ENCODE measurements around the gene ZNF467. TPM values are rescaled to one million over a fixed set of nuclear protein-coding genes. Genes with fewer than 3 reads are reported as not detected.

The ZNF467 gene
- total RNA-seq, 2 donors from 2014 or later, result 2.5 to 5.0 TPM

GRCh38 chr7:149816267-149816751 is 42.9 kb upstream of the ZNF467 start:
- DNase-seq, result no peak
- Histone ChIP-seq H3K36me3 (no peaks in the 10 kb centered on the region), H3K9me3 (no peaks in the 10 kb centered on the region), H3K27me3 (no peaks in the 10 kb centered on the region), H3K27ac (no peak overlapping the region), H3K4me1 (peaks cover under 1% of the 10 kb centered on the region), H3K4me3 (no peak overlapping the region), H3K9ac (ENCODE audit: low read depth in 2 of 2, low read length in 2 of 2) (no peak overlapping the region)
- intact Hi-C loops (cut with DNase I), result no loop called here
- no peak for TF ChIP-seq CTCF (IDR thresholded peaks at IDR 0.05)

GRCh38 chr7:149815661-149816266 is 42.4 kb upstream of the ZNF467 start:
- no peak for DNase-seq
- Histone ChIP-seq H3K9ac (ENCODE audit: low read depth in 2 of 2, low read length in 2 of 2) (no peak overlapping the region), H3K36me3 (no peaks in the 10 kb centered on the region), H3K9me3 (no peaks in the 10 kb centered on the region), H3K27me3 (no peaks in the 10 kb centered on the region), H3K27ac (no peak overlapping the region), H3K4me3 (no peak overlapping the region), H3K4me1 (no peaks in the 10 kb centered on the region)
- intact Hi-C loops (cut with DNase I), result no loop called here
- TF ChIP-seq CTCF (IDR thresholded peaks at IDR 0.05), result no peak

GRCh38 chr7:149815121-149815520 is 41.7 kb upstream of the ZNF467 start:
- Histone ChIP-seq H3K27me3 (no peaks in the 10 kb centered on the region), H3K27ac (no peak overlapping the region), H3K9ac (ENCODE audit: low read depth in 2 of 2, low read length in 2 of 2) (no peak overlapping the region), H3K9me3 (no peaks in the 10 kb centered on the region), H3K36me3 (no peaks in the 10 kb centered on the region), H3K4me3 (no peak overlapping the region), H3K4me1 (no peaks in the 10 kb centered on the region)
- no peak for DNase-seq
- TF ChIP-seq CTCF (IDR thresholded peaks at IDR 0.05), result no peak
- intact Hi-C loops (cut with DNase I), result no loop called here

- Histone ChIP-seq H3K9me3 (no peaks in the 10 kb centered on the region), H3K27me3 (no peaks in the 10 kb centered on the region), H3K4me1 (no peaks in the 10 kb centered on the region), H3K27ac (no peak overlapping the region), H3K9ac (ENCODE audit: low read depth in 2 of 2, low read length in 2 of 2) (no peak overlapping the region), H3K36me3 (no peaks in the 10 kb centered on the region), H3K4me3 (no peak overlapping the region)
- no peak for DNase-seq
- intact Hi-C loops (cut with DNase I), result no loop called here
- TF ChIP-seq CTCF (IDR thresholded peaks at IDR 0.05), result no peak
These were observed 41.1 kb upstream of the ZNF467 start for GRCh38 chr7:149814494-149814893.

GRCh38 chr7:149813254-149814035 is 40.1 kb upstream of the ZNF467 start:
- intact Hi-C loops (cut with DNase I), result no loop called here
- H3K4me3 ChIP-seq, result no peak overlapping the region
- no peak overlapping the region for H3K27ac ChIP-seq
- H3K27me3 ChIP-seq, result no peaks in the 10 kb centered on the region
- no peak overlapping the region for H3K9ac ChIP-seq (ENCODE audit: low read depth in 2 of 2, low read length in 2 of 2)
- no peaks in the 10 kb centered on the region for H3K36me3 ChIP-seq
- no peak for TF ChIP-seq CTCF (IDR thresholded peaks at IDR 0.05)
- no peaks in the 10 kb centered on the region for H3K9me3 ChIP-seq
- no peaks in the 10 kb centered on the region for H3K4me1 ChIP-seq
- no peak for DNase-seq
